ENCODE data around the gene POLRMT.

POLRMT gene

GRCh38 chr19:662207-662961 is 29.0 kb upstream of the POLRMT start:
- Histone ChIP-seq H3K36me3 (ENCODE audit: control insufficient read depth in 1 of 2, insufficient read depth in 2 of 2, low read length in 2 of 2) (peaks cover 0 to 12% of the 10 kb centered on the region in 2 donors), H3K4me3 (ENCODE audit: low read depth in 1 of 2, low read length in 2 of 2) (peak overlapping the region; percentile 71 to 72), H3K9me3 (ENCODE audit: control insufficient read depth in 1 of 2, low read length in 2 of 2) (no peaks in the 10 kb centered on the region), H3K27me3 (ENCODE audit: control insufficient read depth in 1 of 2, insufficient read depth in 2 of 2, low read length in 2 of 2) (no peaks in the 10 kb centered on the region), H3K4me1 (ENCODE audit: control insufficient read depth in 1 of 2, insufficient read depth in 2 of 2, low read length in 2 of 2) (peaks cover 43 to 60% of the 10 kb centered on the region in 2 donors), H3K27ac (ENCODE audit: low read depth, low read length) (peak overlapping the region; percentile 82), H3K9ac (ENCODE audit: low read depth in 1 of 2, low read length in 2 of 2) (peak overlapping the region; percentile 81 to 92)

GRCh38 chr19:661427-662196 is 28.3 kb upstream of the POLRMT start:
- Histone ChIP-seq H3K9me3 (ENCODE audit: control insufficient read depth in 1 of 2, low read length in 2 of 2) (no peaks in the 10 kb centered on the region), H3K9ac (ENCODE audit: low read depth in 1 of 2, low read length in 2 of 2) (peak overlapping the region; percentile 81 to 92), H3K4me1 (ENCODE audit: control insufficient read depth in 1 of 2, insufficient read depth in 2 of 2, low read length in 2 of 2) (peaks cover 43 to 65% of the 10 kb centered on the region in 2 donors), H3K27ac (ENCODE audit: low read depth, low read length) (peak overlapping the region; percentile 82), H3K36me3 (ENCODE audit: control insufficient read depth in 1 of 2, insufficient read depth in 2 of 2, low read length in 2 of 2) (peaks cover 0 to 18% of the 10 kb centered on the region in 2 donors), H3K4me3 (ENCODE audit: low read depth in 1 of 2, low read length in 2 of 2) (peak overlapping the region; percentile 71 to 72), H3K27me3 (ENCODE audit: control insufficient read depth in 1 of 2, insufficient read depth in 2 of 2, low read length in 2 of 2) (no peaks in the 10 kb centered on the region)

GRCh38 chr19:660793-661426 is 27.6 kb upstream of the POLRMT start:
- H3K9ac ChIP-seq (ENCODE audit: low read depth in 1 of 2, low read length in 2 of 2): peak overlapping the region; percentile 81 to 92
- no peaks in the 10 kb centered on the region for H3K27me3 ChIP-seq (ENCODE audit: control insufficient read depth in 1 of 2, insufficient read depth in 2 of 2, low read length in 2 of 2)
- H3K4me3 ChIP-seq (ENCODE audit: low read depth in 1 of 2, low read length in 2 of 2): peak overlapping the region; percentile 71 to 72
- peak overlapping the region; percentile 82 for H3K27ac ChIP-seq (ENCODE audit: low read depth, low read length)
- H3K36me3 ChIP-seq (ENCODE audit: control insufficient read depth in 1 of 2, insufficient read depth in 2 of 2, low read length in 2 of 2): peaks cover 0 to 20% of the 10 kb centered on the region in 2 donors
- peaks cover 43 to 65% of the 10 kb centered on the region in 2 donors for H3K4me1 ChIP-seq (ENCODE audit: control insufficient read depth in 1 of 2, insufficient read depth in 2 of 2, low read length in 2 of 2)
- H3K9me3 ChIP-seq (ENCODE audit: control insufficient read depth in 1 of 2, low read length in 2 of 2): no peaks in the 10 kb centered on the region

GRCh38 chr19:658916-659839 is 25.8 kb upstream of the POLRMT start:
- Histone ChIP-seq H3K27ac (ENCODE audit: low read depth, low read length) (no peak overlapping the region), H3K9ac (ENCODE audit: low read depth in 1 of 2, low read length in 2 of 2) (no peak overlapping the region), H3K4me1 (ENCODE audit: control insufficient read depth in 1 of 2, insufficient read depth in 2 of 2, low read length in 2 of 2) (peaks cover 37 to 58% of the 10 kb centered on the region in 2 donors), H3K36me3 (ENCODE audit: control insufficient read depth in 1 of 2, insufficient read depth in 2 of 2, low read length in 2 of 2) (peaks cover 0 to 26% of the 10 kb centered on the region in 2 donors), H3K27me3 (ENCODE audit: control insufficient read depth in 1 of 2, insufficient read depth in 2 of 2, low read length in 2 of 2) (no peaks in the 10 kb centered on the region), H3K4me3 (ENCODE audit: low read depth in 1 of 2, low read length in 2 of 2) (peak overlapping the region in 1 of 2 donors; percentile 47), H3K9me3 (ENCODE audit: control insufficient read depth in 1 of 2, low read length in 2 of 2) (no peaks in the 10 kb centered on the region)

- peaks cover 2 to 36% of the 10 kb centered on the region in 2 donors for H3K36me3 ChIP-seq (ENCODE audit: control insufficient read depth in 1 of 2, insufficient read depth in 2 of 2, low read length in 2 of 2)
- peak overlapping the region in 1 of 2 donors; percentile 29 for H3K4me3 ChIP-seq (ENCODE audit: low read depth in 1 of 2, low read length in 2 of 2)
- H3K4me1 ChIP-seq (ENCODE audit: control insufficient read depth in 1 of 2, insufficient read depth in 2 of 2, low read length in 2 of 2): peaks cover 33 to 49% of the 10 kb centered on the region in 2 donors
- no peak overlapping the region for H3K27ac ChIP-seq (ENCODE audit: low read depth, low read length)
- H3K27me3 ChIP-seq (ENCODE audit: control insufficient read depth in 1 of 2, insufficient read depth in 2 of 2, low read length in 2 of 2): no peaks in the 10 kb centered on the region
- H3K9me3 ChIP-seq (ENCODE audit: control insufficient read depth in 1 of 2, low read length in 2 of 2): no peaks in the 10 kb centered on the region
- no peak overlapping the region for H3K9ac ChIP-seq (ENCODE audit: low read depth in 1 of 2, low read length in 2 of 2)
These were observed 24.9 kb upstream of the POLRMT start for GRCh38 chr19:658059-658839.

- no peak overlapping the region for H3K27ac ChIP-seq (ENCODE audit: low read depth, low read length)
- peaks cover 5 to 42% of the 10 kb centered on the region in 2 donors for H3K36me3 ChIP-seq (ENCODE audit: control insufficient read depth in 1 of 2, insufficient read depth in 2 of 2, low read length in 2 of 2)
- no peaks in the 10 kb centered on the region for H3K27me3 ChIP-seq (ENCODE audit: control insufficient read depth in 1 of 2, insufficient read depth in 2 of 2, low read length in 2 of 2)
- no peaks in the 10 kb centered on the region for H3K9me3 ChIP-seq (ENCODE audit: control insufficient read depth in 1 of 2, low read length in 2 of 2)
- H3K9ac ChIP-seq (ENCODE audit: low read depth in 1 of 2, low read length in 2 of 2): no peak overlapping the region
- H3K4me1 ChIP-seq (ENCODE audit: control insufficient read depth in 1 of 2, insufficient read depth in 2 of 2, low read length in 2 of 2): peaks cover 33 to 49% of the 10 kb centered on the region in 2 donors
- H3K4me3 ChIP-seq (ENCODE audit: low read depth in 1 of 2, low read length in 2 of 2): no peak overlapping the region
These were observed 24.3 kb upstream of the POLRMT start for GRCh38 chr19:657611-658010.

- Histone ChIP-seq H3K27ac (ENCODE audit: low read depth, low read length) (no peak overlapping the region), H3K9me3 (ENCODE audit: control insufficient read depth in 1 of 2, low read length in 2 of 2) (no peaks in the 10 kb centered on the region), H3K27me3 (ENCODE audit: control insufficient read depth in 1 of 2, insufficient read depth in 2 of 2, low read length in 2 of 2) (no peaks in the 10 kb centered on the region), H3K9ac (ENCODE audit: low read depth in 1 of 2, low read length in 2 of 2) (no peak overlapping the region), H3K4me1 (ENCODE audit: control insufficient read depth in 1 of 2, insufficient read depth in 2 of 2, low read length in 2 of 2) (peaks cover 33 to 49% of the 10 kb centered on the region in 2 donors), H3K36me3 (ENCODE audit: control insufficient read depth in 1 of 2, insufficient read depth in 2 of 2, low read length in 2 of 2) (peaks cover 5 to 49% of the 10 kb centered on the region in 2 donors), H3K4me3 (ENCODE audit: low read depth in 1 of 2, low read length in 2 of 2) (no peak overlapping the region)
These were observed 23.6 kb upstream of the POLRMT start for GRCh38 chr19:656751-657559.

GRCh38 chr19:655691-656090 is 22.4 kb upstream of the POLRMT start:
- Histone ChIP-seq H3K4me3 (ENCODE audit: low read depth in 1 of 2, low read length in 2 of 2) (no peak overlapping the region), H3K27ac (ENCODE audit: low read depth, low read length) (no peak overlapping the region), H3K4me1 (ENCODE audit: control insufficient read depth in 1 of 2, insufficient read depth in 2 of 2, low read length in 2 of 2) (peaks cover 30 to 37% of the 10 kb centered on the region in 2 donors), H3K27me3 (ENCODE audit: control insufficient read depth in 1 of 2, insufficient read depth in 2 of 2, low read length in 2 of 2) (no peaks in the 10 kb centered on the region), H3K36me3 (ENCODE audit: control insufficient read depth in 1 of 2, insufficient read depth in 2 of 2, low read length in 2 of 2) (peaks cover 8 to 58% of the 10 kb centered on the region in 2 donors), H3K9me3 (ENCODE audit: control insufficient read depth in 1 of 2, low read length in 2 of 2) (no peaks in the 10 kb centered on the region), H3K9ac (ENCODE audit: low read depth in 1 of 2, low read length in 2 of 2) (no peak overlapping the region)

Data from duodenal mucosa (tissue), 2 donors.